Sigmoid colon (tissue), 7 donors: ENCODE data around the gene PRADC1. TPM values are rescaled to one million over a fixed set of nuclear protein-coding genes. Genes with fewer than 3 reads are reported as not detected.

Source experiments
- DNase-seq: peaks from one replicate; pipeline ENCODE4 v3.0.0-alpha.2; 2019
- H3K27ac ChIP-seq, 4 donors: fragments of 200-600 bp; sonication (generic); one replicate each; pipeline ENCODE4 v1.5.1; 2016 to 2019; ENCODE audit warnings: mild to moderate bottlenecking in 1 of 4
- H3K27me3 ChIP-seq, 3 donors: fragments of 200-600 bp; sonication (generic); one replicate each; pipeline ENCODE4 v1.5.1; 2019; ENCODE audit warnings: mild to moderate bottlenecking in 1 of 3
- H3K36me3 ChIP-seq, 4 donors: fragments of 200-600 bp; sonication (generic); one replicate each; pipeline ENCODE4 v1.5.1; 2016 to 2019
- H3K4me1 ChIP-seq, 4 donors: fragments of 200-600 bp; sonication (generic); one replicate each; pipeline ENCODE4 v1.5.1; 2017 to 2019
- H3K4me3 ChIP-seq, 4 donors: fragments of 200-600 bp; sonication (generic); one replicate each; pipeline ENCODE4 v1.5.1; 2017 to 2019; ENCODE audit warnings: mild to moderate bottlenecking in 2 of 4, moderate library complexity in 1 of 4
- H3K9me3 ChIP-seq, 4 donors: fragments of 200-600 bp in 3 of 4; sonication (generic) in 3 of 4; one replicate each; pipeline versions ENCODE4 v1.5.1 to v1.6.1; 2013 to 2019
- CTCF ChIP-seq, 4 experiments: fragments of 450-650 bp in 3 of 4; fragments of 200-600 bp in 1 of 4; IDR thresholded peaks; one replicate each; pipeline ENCODE4 v1.5.1; 2016 to 2019; ENCODE audit warnings: antibody characterized with exemption in 4 of 4, mild to moderate bottlenecking in 3 of 4, moderate library complexity in 2 of 4
- EP300 ChIP-seq, 4 donors: sonication (generic); formaldehyde crosslinking; IDR thresholded peaks; one replicate each; pipeline ENCODE4 v1.6.1; 2017; ENCODE audit warnings: antibody characterized with exemption in 4 of 4
- POLR2A ChIP-seq, 2 donors: fragments of 450-650 bp; IDR thresholded peaks; one replicate each; pipeline ENCODE4 v1.6.1; 2016; ENCODE audit warnings: antibody characterized with exemption in 2 of 2, mild to moderate bottlenecking in 2 of 2, moderate library complexity in 2 of 2
- POLR2AphosphoS5 ChIP-seq, 4 donors: sonication (generic); formaldehyde crosslinking; IDR thresholded peaks; one replicate each; pipeline ENCODE4 v1.6.1; 2017; ENCODE audit warnings: antibody characterized with exemption in 4 of 4
- WGBS, 2 donors: extraction: QIAGEN DNeasy Blood & Tissue Kit; methylation state at CpG; one replicate each; pipeline ENCODE4 v1.1.7; 2013; 5-methylcytosine and 5-hydroxymethylcytosine counted together
- intact Hi-C: fragments of 100-400 bp; cut with DNase I; formaldehyde crosslinking; loops from one replicate; pipeline ENCODE4 v1.15.1; 2023
- polyA plus RNA-seq, 3 donors: library from polyadenylated mRNA; stranded (reverse); fragments of 200-250 nt; gene quantifications; one replicate each; pipeline ENCODE4 v1.2.3, GENCODE V29; 2013
- total RNA-seq, 4 donors: library from RNA; depleted of rRNA; stranded (reverse); fragments of >200 nt; gene quantifications; one replicate each; pipeline ENCODE4 v1.1.0, GENCODE V29; 2016
- donor health status: healthy with polysubstance abuse.
- donor health status: Bipolar disorder and iron deficiency.
- donor health status: healthy.

The PRADC1 gene
- total and polyA plus RNA-seq, 7 donors, result 27.7 to 68.1 (median 42.3) TPM

DNA sequence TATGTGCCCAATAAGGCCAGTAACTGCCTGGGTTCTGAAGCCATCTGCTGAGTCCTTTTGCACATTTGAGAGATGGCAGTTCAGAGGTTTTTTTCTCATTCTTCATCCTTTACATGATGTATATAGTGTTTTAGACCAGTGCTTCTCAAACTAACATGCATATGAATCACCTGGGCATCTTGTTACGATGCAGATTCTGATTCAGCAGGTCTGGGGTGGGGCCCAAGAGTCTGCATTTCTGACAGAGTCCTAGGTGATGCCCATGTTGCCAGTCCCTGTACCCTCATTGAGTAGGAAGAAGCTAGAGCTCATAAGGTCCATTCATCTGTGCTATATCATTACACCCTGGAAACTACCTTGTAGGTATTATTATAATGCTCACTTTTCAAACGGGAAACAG lies 15.2 kb downstream of the PRADC1 start:
- no peak overlapping the region for H3K4me3 ChIP-seq
- intact Hi-C loops, result no loop called here
- H3K4me1 ChIP-seq, result peaks cover 0 to 23% (median 7%) of the 10 kb centered on the region in 4 donors
- TF ChIP-seq POLR2A (IDR thresholded peaks at IDR 0.05) (no peak), CTCF (IDR thresholded peaks at IDR 0.05) (no peak), POLR2AphosphoS5 (IDR thresholded peaks at IDR 0.05) (no peak), EP300 (IDR thresholded peaks at IDR 0.05) (no peak)
- WGBS, 2 donors, result 84 to 90% methylated on average over 2 of the region's 2 CpGs
- H3K27me3 ChIP-seq, result no peaks in the 10 kb centered on the region
- DNase-seq, result no peak
- no peak overlapping the region for H3K27ac ChIP-seq
- H3K36me3 ChIP-seq, result peaks cover 0 to 43% (median 12%) of the 10 kb centered on the region in 4 donors
- H3K9me3 ChIP-seq, result no peaks in the 10 kb centered on the region

DNA sequence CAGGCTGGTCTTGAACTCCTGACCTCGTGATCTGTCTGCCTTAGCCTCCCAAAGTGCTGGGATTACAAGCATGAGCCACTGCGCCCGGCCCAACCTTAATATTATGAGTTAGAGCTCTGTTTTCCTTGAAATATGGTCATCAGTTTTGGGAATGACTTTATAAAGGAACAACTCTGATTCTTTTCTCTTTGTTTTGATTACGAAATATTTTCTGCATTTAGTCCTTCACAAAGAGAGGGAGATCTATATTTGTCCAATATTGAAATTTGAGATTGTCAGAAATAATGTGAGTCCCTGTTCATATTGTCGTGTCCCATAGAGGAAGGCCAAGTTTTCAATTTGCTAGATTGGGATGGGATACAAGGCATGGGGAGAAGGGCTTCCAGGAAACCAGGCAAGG lies 15.9 kb downstream of the PRADC1 start:
- DNase-seq, result no peak
- no peak overlapping the region for H3K4me3 ChIP-seq
- no peaks in the 10 kb centered on the region for H3K27me3 ChIP-seq
- H3K27ac ChIP-seq, result no peak overlapping the region
- no peaks in the 10 kb centered on the region for H3K9me3 ChIP-seq
- H3K36me3 ChIP-seq, result peaks cover 0 to 37% (median 12%) of the 10 kb centered on the region in 4 donors
- TF ChIP-seq EP300 (IDR thresholded peaks at IDR 0.05), result no peak
- TF ChIP-seq POLR2AphosphoS5 (IDR thresholded peaks at IDR 0.05), result no peak
- TF ChIP-seq CTCF (IDR thresholded peaks at IDR 0.05), result no peak
- no peak for TF ChIP-seq POLR2A (IDR thresholded peaks at IDR 0.05)
- intact Hi-C loops, result no loop called here
- WGBS, 2 donors, result 95% methylated on average over 5 of the region's 5 CpGs
- peaks cover 0 to 29% (median 8%) of the 10 kb centered on the region in 4 donors for H3K4me1 ChIP-seq

GRCh38 chr2:73215254-73215653 lies 17.8 kb downstream of the PRADC1 start:
- TF ChIP-seq CTCF (IDR thresholded peaks at IDR 0.05), result no peak
- H3K27ac ChIP-seq, result peak overlapping the region in 1 of 4 donors; percentile 76

GRCh38 chr2:73214120-73215035 lies 18.7 kb downstream of the PRADC1 start, which contains the start of gene SMYD5:
SMYD5 (plus strand) TSS chr2:73214245; CDS start chr2:73214267, 22 bp downstream.
- no peaks in the 10 kb centered on the region for H3K27me3 ChIP-seq
- intact Hi-C loops, result loop anchor here (2.0 kb wide), 2 partner anchors 20 to 38 kb away; partner anchors contain the start of gene CCT7
- H3K4me3 ChIP-seq, result peak within 1 kb of the TSS; percentile 87 to 95 (median 91)
- H3K9me3 ChIP-seq, result no peaks in the 10 kb centered on the region
- peaks cover 0 to 32% (median 9%) of the 10 kb centered on the region in 4 donors for H3K4me1 ChIP-seq
- H3K36me3 ChIP-seq, result peaks cover 0 to 9% (median under 1%) of the 10 kb centered on the region in 4 donors
- peak within 1 kb of the TSS; percentile 66 to 76 (median 72) for H3K27ac ChIP-seq
- 1% methylated on average over 64 of the region's 64 CpGs for WGBS, 2 donors
- peak; percentile 91 for DNase-seq
- TF ChIP-seq EP300 (IDR thresholded peaks at IDR 0.05) (no peak), POLR2AphosphoS5 (IDR thresholded peaks at IDR 0.05) (peak; percentile 30 to 82 (median 66)), POLR2A (IDR thresholded peaks at IDR 0.05) (peak in 1 of 2 donors; percentile 17), CTCF (IDR thresholded peaks at IDR 0.05) (no peak)

More at GRCh38 chr2:73215254-73215653, 17.8 kb downstream of the PRADC1 start:
- Histone ChIP-seq H3K27me3 (no peaks in the 10 kb centered on the region), H3K9me3 (no peaks in the 10 kb centered on the region), H3K4me3 (no peak overlapping the region), H3K36me3 (peaks cover 0 to 18% (median 5%) of the 10 kb centered on the region in 4 donors), H3K4me1 (peaks cover 0 to 32% (median 9%) of the 10 kb centered on the region in 4 donors)
- no peak for DNase-seq
- WGBS, 2 donors, result 76 to 86% methylated on average over 4 of the region's 4 CpGs
- intact Hi-C loops, result loop anchor here (2.0 kb wide), 2 partner anchors 20 to 38 kb away; partner anchors contain the start of gene CCT7
